ENCODE data around the gene AP3S1.
"Not testable (repeated sequence)": the region's sequence is repeated elsewhere in the genome, so short reads cannot be mapped to it uniquely, and the experiment has no call there.

Gene AP3S1

DNA sequence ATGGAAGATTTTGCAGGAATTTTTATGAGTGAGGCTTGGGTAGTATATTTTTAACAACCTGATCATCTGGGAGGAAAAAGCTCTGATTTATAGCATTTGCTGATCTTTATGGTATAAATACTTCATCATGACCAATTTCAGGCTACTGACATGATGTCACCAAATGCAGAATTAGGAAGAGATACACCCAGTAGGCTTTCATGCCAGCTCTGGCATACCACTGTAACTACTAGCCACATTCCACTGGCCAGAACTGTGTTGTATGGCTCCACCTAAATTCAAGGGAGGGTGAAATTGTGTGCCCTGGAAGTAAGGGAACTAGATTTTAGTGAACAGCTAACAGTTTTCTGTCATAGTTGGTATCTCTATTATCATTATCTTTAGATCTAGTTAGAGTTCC is 17.6 kb downstream of the AP3S1 start:
- Histone ChIP-seq H3K36me3 (ENCODE audit: control insufficient read depth in 4 of 4, insufficient read depth in 4 of 4, low read length in 3 of 4) (peaks cover 0 to 2% (median under 1%) of the 10 kb centered on the region in 4 experiments), H3K9me3 (ENCODE audit: control extremely low read depth in 1 of 5, control insufficient read depth in 4 of 5, insufficient read depth in 2 of 5, low read depth in 1 of 5, low read length in 4 of 5) (peaks cover 0 to 7% (median 0%) of the 10 kb centered on the region in 5 experiments), H3K27ac (ENCODE audit: insufficient read depth in 1 of 2, low read depth in 1 of 2, low read length in 2 of 2, poor library complexity in 1 of 2, severe bottlenecking in 2 of 2) (no peak overlapping the region), H3K4me3 (ENCODE audit: control insufficient read depth in 1 of 7, extremely low read depth in 1 of 7, insufficient read depth in 4 of 7, low read depth in 2 of 7, low read length in 6 of 7) (no peak overlapping the region), H3K4me1 (ENCODE audit: control extremely low read depth in 1 of 4, control insufficient read depth in 4 of 4, insufficient read depth in 4 of 4, low read length in 3 of 4) (peaks cover 0 to 5% (median 0%) of the 10 kb centered on the region in 4 experiments), H3K27me3 (replicated peaks in 2 of 5; ENCODE audit: control insufficient read depth in 4 of 5, insufficient read depth in 5 of 5, low read length in 4 of 5) (no peaks in the 10 kb centered on the region)
- DNase-seq: no peak
- ChIA-PET CTCF (interaction anchor here (0.9 to 1.2 kb wide), 3 partner anchors 9 to 16 kb away, joined by 3 to 5 read pairs (median 4); no protein-coding TSS in a partner anchor), POLR2A (no interaction called here)

DNA sequence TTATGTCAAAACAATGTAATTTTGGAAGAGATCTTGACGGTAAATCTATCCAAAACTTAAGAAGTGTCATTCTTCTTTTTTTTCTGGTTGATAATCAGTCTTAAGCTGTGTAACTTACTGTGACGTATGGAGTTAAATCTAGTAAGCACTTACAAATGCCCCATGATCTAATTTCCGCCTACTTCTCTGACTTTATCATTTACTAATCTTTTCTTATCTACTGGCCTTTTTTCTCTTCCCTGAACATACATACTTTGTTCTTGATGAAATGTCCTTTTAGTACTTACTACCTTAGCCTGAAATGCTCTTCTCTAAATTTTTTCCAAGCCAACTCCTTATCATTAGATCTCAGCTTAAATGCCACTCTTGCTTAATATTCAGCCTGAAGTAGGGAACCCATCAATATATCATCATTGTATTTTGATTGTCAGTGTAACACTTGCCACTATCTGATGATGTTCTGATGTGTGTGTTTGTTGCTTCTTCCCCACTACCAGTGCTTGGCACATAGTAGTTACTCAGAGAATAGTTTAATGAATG is 27.6 kb downstream of the AP3S1 start:
- Histone ChIP-seq H3K4me1 (ENCODE audit: control extremely low read depth in 1 of 4, control insufficient read depth in 4 of 4, insufficient read depth in 4 of 4, low read length in 3 of 4) (no peaks in the 10 kb centered on the region), H3K9me3 (ENCODE audit: control extremely low read depth in 1 of 5, control insufficient read depth in 4 of 5, insufficient read depth in 2 of 5, low read depth in 1 of 5, low read length in 4 of 5) (peaks cover 0 to 4% (median 0%) of the 10 kb centered on the region in 5 experiments), H3K27me3 (replicated peaks in 2 of 5; ENCODE audit: control insufficient read depth in 4 of 5, insufficient read depth in 5 of 5, low read length in 4 of 5) (no peaks in the 10 kb centered on the region), H3K36me3 (ENCODE audit: control insufficient read depth in 4 of 4, insufficient read depth in 4 of 4, low read length in 3 of 4) (peaks cover 7 to 17% (median 9%) of the 10 kb centered on the region in 4 experiments), H3K27ac (ENCODE audit: insufficient read depth in 1 of 2, low read depth in 1 of 2, low read length in 2 of 2, poor library complexity in 1 of 2, severe bottlenecking in 2 of 2) (no peak overlapping the region), H3K4me3 (ENCODE audit: control insufficient read depth in 1 of 7, extremely low read depth in 1 of 7, insufficient read depth in 4 of 7, low read depth in 2 of 7, low read length in 6 of 7) (no peak overlapping the region)
- ChIA-PET CTCF (interaction anchor here (2.1 kb wide), 1 partner anchor 10 kb away, joined by 5 read pairs; no protein-coding TSS in a partner anchor), POLR2A (no interaction called here)
- no peak for DNase-seq
- WGBS (ENCODE audit: insufficient coverage): 100% methylated on average over 1 of the region's 3 CpGs

DNA sequence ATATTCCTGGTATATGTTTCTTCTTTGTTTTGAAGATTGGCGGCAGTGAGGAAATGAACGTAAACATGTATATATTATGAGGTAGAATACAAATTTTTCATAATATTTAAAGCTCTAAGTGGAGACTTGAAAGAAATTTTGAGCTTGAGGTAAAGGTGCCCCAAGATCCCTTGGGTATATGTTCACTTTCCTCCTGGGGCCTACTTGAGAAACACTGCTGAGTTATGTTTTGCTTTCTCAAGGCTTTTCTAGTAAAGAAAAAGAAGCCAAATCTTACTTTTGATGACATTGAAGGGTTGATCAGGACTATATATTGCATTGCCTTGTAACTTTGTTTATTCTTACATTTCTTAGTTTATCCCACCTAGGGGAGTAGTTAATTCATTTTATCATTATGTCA is 30.7 kb downstream of the AP3S1 start:
- CTCF ChIA-PET: no interaction called here

GRCh38 chr5:115873392-115873791 is 31.7 kb downstream of the AP3S1 start:
- Histone ChIP-seq H3K9me3 (ENCODE audit: control extremely low read depth in 1 of 5, control insufficient read depth in 4 of 5, insufficient read depth in 2 of 5, low read depth in 1 of 5, low read length in 4 of 5) (peaks cover 0 to 5% (median 0%) of the 10 kb centered on the region in 5 experiments), H3K36me3 (ENCODE audit: control insufficient read depth in 4 of 4, insufficient read depth in 4 of 4, low read length in 3 of 4) (peaks cover 11 to 23% (median 12%) of the 10 kb centered on the region in 4 experiments), H3K4me1 (ENCODE audit: control extremely low read depth in 1 of 4, control insufficient read depth in 4 of 4, insufficient read depth in 4 of 4, low read length in 3 of 4) (no peaks in the 10 kb centered on the region), H3K4me3 (ENCODE audit: control insufficient read depth in 1 of 7, extremely low read depth in 1 of 7, insufficient read depth in 4 of 7, low read depth in 2 of 7, low read length in 6 of 7) (no peak overlapping the region), H3K27ac (ENCODE audit: insufficient read depth in 1 of 2, low read depth in 1 of 2, low read length in 2 of 2, poor library complexity in 1 of 2, severe bottlenecking in 2 of 2) (no peak overlapping the region), H3K27me3 (replicated peaks in 2 of 5; ENCODE audit: control insufficient read depth in 4 of 5, insufficient read depth in 5 of 5, low read length in 4 of 5) (no peaks in the 10 kb centered on the region)
- POLR2A ChIA-PET: no interaction called here
- CTCF ChIA-PET: no interaction called here
- no peak for DNase-seq
- WGBS (ENCODE audit: insufficient coverage): no CpG with 5 or more reads among the region's 1 CpG

More for the DNA sequence above, 30.7 kb downstream of the AP3S1 start:
- Histone ChIP-seq H3K36me3 (ENCODE audit: control insufficient read depth in 4 of 4, insufficient read depth in 4 of 4, low read length in 3 of 4) (peaks cover 11 to 20% (median 12%) of the 10 kb centered on the region in 4 experiments), H3K27ac (ENCODE audit: insufficient read depth in 1 of 2, low read depth in 1 of 2, low read length in 2 of 2, poor library complexity in 1 of 2, severe bottlenecking in 2 of 2) (no peak overlapping the region), H3K9me3 (ENCODE audit: control extremely low read depth in 1 of 5, control insufficient read depth in 4 of 5, insufficient read depth in 2 of 5, low read depth in 1 of 5, low read length in 4 of 5) (peaks cover 0 to under 1% (median 0%) of the 10 kb centered on the region in 5 experiments), H3K27me3 (replicated peaks in 2 of 5; ENCODE audit: control insufficient read depth in 4 of 5, insufficient read depth in 5 of 5, low read length in 4 of 5) (no peaks in the 10 kb centered on the region), H3K4me3 (ENCODE audit: control insufficient read depth in 1 of 7, extremely low read depth in 1 of 7, insufficient read depth in 4 of 7, low read depth in 2 of 7, low read length in 6 of 7) (no peak overlapping the region), H3K4me1 (ENCODE audit: control extremely low read depth in 1 of 4, control insufficient read depth in 4 of 4, insufficient read depth in 4 of 4, low read length in 3 of 4) (no peaks in the 10 kb centered on the region)
- POLR2A ChIA-PET: no interaction called here
- no CpG with 5 or more reads among the region's 2 CpGs for WGBS (ENCODE audit: insufficient coverage)
- no peak for DNase-seq

- peaks cover 8 to 22% (median 10%) of the 10 kb centered on the region in 4 experiments for H3K36me3 ChIP-seq (ENCODE audit: control insufficient read depth in 4 of 4, insufficient read depth in 4 of 4, low read length in 3 of 4)
- ChIA-PET CTCF (no interaction called here), POLR2A (no interaction called here)
- H3K4me3 ChIP-seq (ENCODE audit: control insufficient read depth in 1 of 7, extremely low read depth in 1 of 7, insufficient read depth in 4 of 7, low read depth in 2 of 7, low read length in 6 of 7): no peak overlapping the region
- no peaks in the 10 kb centered on the region for H3K4me1 ChIP-seq (ENCODE audit: control extremely low read depth in 1 of 4, control insufficient read depth in 4 of 4, insufficient read depth in 4 of 4, low read length in 3 of 4)
- WGBS (ENCODE audit: insufficient coverage): 100% methylated on average over 2 of the region's 2 CpGs
- no peak overlapping the region for H3K27ac ChIP-seq (ENCODE audit: insufficient read depth in 1 of 2, low read depth in 1 of 2, low read length in 2 of 2, poor library complexity in 1 of 2, severe bottlenecking in 2 of 2)
- H3K9me3 ChIP-seq (ENCODE audit: control extremely low read depth in 1 of 5, control insufficient read depth in 4 of 5, insufficient read depth in 2 of 5, low read depth in 1 of 5, low read length in 4 of 5): peaks cover 0 to 11% (median 0%) of the 10 kb centered on the region in 5 experiments
- no peak for DNase-seq
- no peaks in the 10 kb centered on the region for H3K27me3 ChIP-seq (replicated peaks in 2 of 5; ENCODE audit: control insufficient read depth in 4 of 5, insufficient read depth in 5 of 5, low read length in 4 of 5)
These were observed 33.7 kb downstream of the AP3S1 start for GRCh38 chr5:115875447-115875846.

DNA sequence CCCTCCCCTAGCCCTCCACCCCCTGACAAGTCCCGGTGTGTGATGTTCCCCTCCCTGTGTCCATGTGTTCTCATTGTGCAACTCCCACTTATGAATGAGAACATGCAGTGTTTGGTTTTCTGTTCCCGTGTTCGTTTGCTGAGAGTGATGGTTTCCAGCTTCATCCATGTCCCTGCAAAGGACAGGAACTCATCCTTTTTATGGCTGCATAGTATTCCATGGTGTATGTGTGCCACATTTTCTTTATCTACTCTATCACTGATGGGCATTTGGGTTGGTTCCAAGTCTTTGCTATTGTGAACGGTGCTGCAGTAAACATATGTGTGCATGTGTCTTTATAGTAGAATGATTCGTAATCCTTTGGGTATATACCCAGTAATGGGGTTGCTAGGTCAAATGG is 35.6 kb downstream of the AP3S1 start:
- H3K27ac ChIP-seq (ENCODE audit: insufficient read depth in 1 of 2, low read depth in 1 of 2, low read length in 2 of 2, poor library complexity in 1 of 2, severe bottlenecking in 2 of 2); POLR2A ChIA-PET; H3K27me3 ChIP-seq (replicated peaks in 2 of 5; ENCODE audit: control insufficient read depth in 4 of 5, insufficient read depth in 5 of 5, low read length in 4 of 5); DNase-seq; H3K4me1 ChIP-seq (ENCODE audit: control extremely low read depth in 1 of 4, control insufficient read depth in 4 of 4, insufficient read depth in 4 of 4, low read length in 3 of 4); H3K4me3 ChIP-seq (ENCODE audit: control insufficient read depth in 1 of 7, extremely low read depth in 1 of 7, insufficient read depth in 4 of 7, low read depth in 2 of 7, low read length in 6 of 7); CTCF ChIA-PET: not testable (repeated sequence)
- WGBS (ENCODE audit: insufficient coverage): 100% methylated on average over 3 of the region's 5 CpGs
- Histone ChIP-seq H3K36me3 (ENCODE audit: control insufficient read depth in 4 of 4, insufficient read depth in 4 of 4, low read length in 3 of 4) (peaks cover 2 to 12% (median 6%) of the 10 kb centered on the region in 4 experiments), H3K9me3 (ENCODE audit: control extremely low read depth in 1 of 5, control insufficient read depth in 4 of 5, insufficient read depth in 2 of 5, low read depth in 1 of 5, low read length in 4 of 5) (peaks cover 0 to 12% (median 0%) of the 10 kb centered on the region in 5 experiments)

- DNase-seq; H3K4me3 ChIP-seq (ENCODE audit: control insufficient read depth in 1 of 7, extremely low read depth in 1 of 7, insufficient read depth in 4 of 7, low read depth in 2 of 7, low read length in 6 of 7); H3K4me1 ChIP-seq (ENCODE audit: control extremely low read depth in 1 of 4, control insufficient read depth in 4 of 4, insufficient read depth in 4 of 4, low read length in 3 of 4); POLR2A ChIA-PET; CTCF ChIA-PET; H3K27ac ChIP-seq (ENCODE audit: insufficient read depth in 1 of 2, low read depth in 1 of 2, low read length in 2 of 2, poor library complexity in 1 of 2, severe bottlenecking in 2 of 2); H3K27me3 ChIP-seq (replicated peaks in 2 of 5; ENCODE audit: control insufficient read depth in 4 of 5, insufficient read depth in 5 of 5, low read length in 4 of 5): not testable (repeated sequence)
- 97% methylated on average over 7 of the region's 8 CpGs for WGBS (ENCODE audit: insufficient coverage)
- H3K36me3 ChIP-seq (ENCODE audit: control insufficient read depth in 4 of 4, insufficient read depth in 4 of 4, low read length in 3 of 4): peaks cover 3 to 17% (median 4%) of the 10 kb centered on the region in 4 experiments
- H3K9me3 ChIP-seq (ENCODE audit: control extremely low read depth in 1 of 5, control insufficient read depth in 4 of 5, insufficient read depth in 2 of 5, low read depth in 1 of 5, low read length in 4 of 5): peaks cover 0 to 12% (median 1%) of the 10 kb centered on the region in 5 experiments
These were observed 40.7 kb downstream of the AP3S1 start for GRCh38 chr5:115882434-115882833.

All from common myeloid progenitor, CD34-positive (primary cell).